ENCODE results near the gene GABARAPL1. TPM values are rescaled to one million over a fixed set of nuclear protein-coding genes. Genes with fewer than 3 reads are reported as not detected.

The GABARAPL1 gene
- total RNA-seq, 1 experiment from 2014 or later, result 55.6 TPM

DNA sequence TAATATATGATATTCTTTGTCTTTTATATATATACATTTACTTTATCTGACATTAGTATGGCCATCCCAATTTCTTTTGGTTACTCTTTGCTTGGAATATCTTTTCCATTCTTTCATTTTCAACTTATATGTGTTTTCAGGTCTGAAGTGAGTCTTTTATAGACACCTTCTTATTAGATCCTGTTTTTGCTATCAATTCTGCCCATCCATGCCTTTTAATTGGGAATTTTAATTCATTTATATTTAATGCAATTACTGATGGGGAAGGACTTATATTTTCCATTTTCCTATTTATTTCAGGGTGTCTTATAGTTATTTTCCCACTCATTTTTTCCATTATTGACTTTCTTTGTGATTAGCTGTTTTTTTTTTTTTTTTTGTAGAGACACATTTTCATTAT is 43.4 kb downstream of the GABARAPL1 start:
- no peak overlapping the region for H3K18ac ChIP-seq (ENCODE audit: insufficient read length, low read depth, low read length)
- H4K91ac ChIP-seq (ENCODE audit: insufficient read length, low read depth, low read length), result no peak overlapping the region
- no peak overlapping the region for H3K4me2 ChIP-seq (ENCODE audit: insufficient read depth, insufficient read length, low read length)
- H2AK5ac ChIP-seq (ENCODE audit: insufficient read length, low read length), result no peak overlapping the region
- no peak overlapping the region for H2BK20ac ChIP-seq (ENCODE audit: low read depth, low read length, poor library complexity, severe bottlenecking)
- no peaks in the 10 kb centered on the region for H3K27me3 ChIP-seq (ENCODE audit: insufficient read depth, low read length)
- H3K4me1 Mint-ChIP-seq, result no peaks in the 10 kb centered on the region
- no peak overlapping the region for H4K8ac ChIP-seq (replicated peaks; ENCODE audit: insufficient read length, low read depth, low read length)
- H3K27ac Mint-ChIP-seq, result no peak overlapping the region
- H3K9me3 ChIP-seq (ENCODE audit: control insufficient read depth, low read depth, low read length), result no peaks in the 10 kb centered on the region
- H3K14ac ChIP-seq (ENCODE audit: insufficient read depth, low read length), result no peak overlapping the region
- no peak overlapping the region for H2AFZ ChIP-seq (ENCODE audit: low read length)
- no peak overlapping the region for H3K4me3 Mint-ChIP-seq
- no peak overlapping the region for H2BK120ac ChIP-seq (ENCODE audit: low read depth, low read length, poor library complexity, severe bottlenecking)
- no peak overlapping the region for H3K23ac ChIP-seq (ENCODE audit: insufficient read length, low read depth, low read length)
- no peak overlapping the region for H3K9ac ChIP-seq (ENCODE audit: extremely low read depth, insufficient read length, low read length)
- no peak overlapping the region for H2BK5ac ChIP-seq (ENCODE audit: insufficient read length, low read length)
- H3K79me2 ChIP-seq (ENCODE audit: insufficient read depth, low read length), result no peaks in the 10 kb centered on the region
- H3K79me1 ChIP-seq (ENCODE audit: insufficient read depth, low read depth, low read length, poor library complexity, severe bottlenecking), result no peaks in the 10 kb centered on the region
- H3K27me3 Mint-ChIP-seq (ENCODE audit: low read depth), result no peaks in the 10 kb centered on the region
- H3T11ph ChIP-seq (ENCODE audit: low read length), result no peak overlapping the region
- no peak overlapping the region for H3K4ac ChIP-seq (ENCODE audit: low read depth, low read length)
- H2BK15ac ChIP-seq (ENCODE audit: low read depth, low read length), result no peak overlapping the region
- TF ChIP-seq, protein P1, sequence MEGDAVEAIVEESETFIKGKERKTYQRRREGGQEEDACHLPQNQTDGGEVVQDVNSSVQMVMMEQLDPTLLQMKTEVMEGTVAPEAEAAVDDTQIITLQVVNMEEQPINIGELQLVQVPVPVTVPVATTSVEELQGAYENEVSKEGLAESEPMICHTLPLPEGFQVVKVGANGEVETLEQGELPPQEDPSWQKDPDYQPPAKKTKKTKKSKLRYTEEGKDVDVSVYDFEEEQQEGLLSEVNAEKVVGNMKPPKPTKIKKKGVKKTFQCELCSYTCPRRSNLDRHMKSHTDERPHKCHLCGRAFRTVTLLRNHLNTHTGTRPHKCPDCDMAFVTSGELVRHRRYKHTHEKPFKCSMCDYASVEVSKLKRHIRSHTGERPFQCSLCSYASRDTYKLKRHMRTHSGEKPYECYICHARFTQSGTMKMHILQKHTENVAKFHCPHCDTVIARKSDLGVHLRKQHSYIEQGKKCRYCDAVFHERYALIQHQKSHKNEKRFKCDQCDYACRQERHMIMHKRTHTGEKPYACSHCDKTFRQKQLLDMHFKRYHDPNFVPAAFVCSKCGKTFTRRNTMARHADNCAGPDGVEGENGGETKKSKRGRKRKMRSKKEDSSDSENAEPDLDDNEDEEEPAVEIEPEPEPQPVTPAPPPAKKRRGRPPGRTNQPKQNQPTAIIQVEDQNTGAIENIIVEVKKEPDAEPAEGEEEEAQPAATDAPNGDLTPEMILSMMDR (conservative IDR thresholded peaks at IDR 0.05), result no peak
- no peak for DNase-seq
- H3K4me1 ChIP-seq (ENCODE audit: insufficient read depth, low read length), result no peaks in the 10 kb centered on the region
- H3K9me3 Mint-ChIP-seq, result peaks cover 9 to 11% of the 10 kb centered on the region in 2 experiments; a peak in 4 of 5 replicates
- H4K5ac ChIP-seq (ENCODE audit: insufficient read length, low read depth, low read length), result no peak overlapping the region
- H4K20me1 ChIP-seq (ENCODE audit: control insufficient read depth, insufficient read depth, insufficient read length), result no peaks in the 10 kb centered on the region
- H3K23me2 ChIP-seq (ENCODE audit: insufficient read length, low read depth, low read length, poor library complexity, severe bottlenecking), result no peaks in the 10 kb centered on the region
- H3K56ac ChIP-seq (ENCODE audit: insufficient read length, low read depth, low read length), result no peak overlapping the region
- no peak overlapping the region for H2BK12ac ChIP-seq (ENCODE audit: insufficient read length, low read depth, low read length)
- no peak overlapping the region for H3K27ac ChIP-seq (ENCODE audit: insufficient read length, low read depth, low read length)
- H3K36me3 Mint-ChIP-seq (ENCODE audit: insufficient read depth in 1 of 3, low read depth in 3 of 3), result peaks cover 0 to 3% (median 1%) of the 10 kb centered on the region in 3 experiments; a peak in 3 of 7 replicates
